HL-60 (cell line): ENCODE data around the gene NAT14.

Experiments
- DNase-seq, 2 experiments: peaks; one replicate each; pipeline ENCODE4 v3.0.0-alpha.2; 2010 to 2020; ENCODE audit warnings: low read depth in 1 of 2, low spot score in 1 of 2
- H3K27ac ChIP-seq: fragments of 250-450 bp; sonication (Bioruptor Pico); replicated peaks from 2 replicates; pipeline ENCODE4 v1.5.1; 2020; ENCODE audit warnings: mild to moderate bottlenecking, moderate library complexity
- H3K27me3 ChIP-seq: fragments of 250-450 bp; sonication (Bioruptor Pico); 2 replicates; pipeline ENCODE4 v1.5.1; 2021; ENCODE audit warnings: mild to moderate bottlenecking, moderate library complexity; ENCODE audit not compliant: insufficient read depth, poor library complexity, severe bottlenecking
- H3K4me3 ChIP-seq: replicated peaks from 2 replicates; pipeline ENCODE4 v1.5.1; 2011; ENCODE audit warnings: mild to moderate bottlenecking, control low read depth, low read length; ENCODE audit not compliant: insufficient read depth
- GABPA ChIP-seq: IDR thresholded peaks from 2 replicates; pipeline ENCODE4 v1.6.1; 2012; ENCODE audit warnings: low read depth
- POLR2AphosphoS5 ChIP-seq: IDR thresholded peaks from 2 replicates; pipeline ENCODE4 v1.6.1; 2012; ENCODE audit warnings: low read depth
- SPI1 ChIP-seq: IDR thresholded peaks from 2 replicates; pipeline ENCODE4 v1.6.1; 2012; ENCODE audit warnings: low read depth, mild to moderate bottlenecking, borderline replicate concordance
- TF ChIP-seq, protein P1 (sequence below): IDR thresholded peaks from one replicate; pipeline ENCODE4 v1.5.1; 2011; ENCODE audit warnings: low read length, control low read depth, inconsistent platforms; ENCODE audit not compliant: insufficient read depth
- TF ChIP-seq, protein P2 (sequence below): IDR thresholded peaks from 2 replicates; pipeline ENCODE4 v1.6.1; 2012; ENCODE audit warnings: low read depth; ENCODE audit not compliant: insufficient replicate concordance

The NAT14 gene

DNA sequence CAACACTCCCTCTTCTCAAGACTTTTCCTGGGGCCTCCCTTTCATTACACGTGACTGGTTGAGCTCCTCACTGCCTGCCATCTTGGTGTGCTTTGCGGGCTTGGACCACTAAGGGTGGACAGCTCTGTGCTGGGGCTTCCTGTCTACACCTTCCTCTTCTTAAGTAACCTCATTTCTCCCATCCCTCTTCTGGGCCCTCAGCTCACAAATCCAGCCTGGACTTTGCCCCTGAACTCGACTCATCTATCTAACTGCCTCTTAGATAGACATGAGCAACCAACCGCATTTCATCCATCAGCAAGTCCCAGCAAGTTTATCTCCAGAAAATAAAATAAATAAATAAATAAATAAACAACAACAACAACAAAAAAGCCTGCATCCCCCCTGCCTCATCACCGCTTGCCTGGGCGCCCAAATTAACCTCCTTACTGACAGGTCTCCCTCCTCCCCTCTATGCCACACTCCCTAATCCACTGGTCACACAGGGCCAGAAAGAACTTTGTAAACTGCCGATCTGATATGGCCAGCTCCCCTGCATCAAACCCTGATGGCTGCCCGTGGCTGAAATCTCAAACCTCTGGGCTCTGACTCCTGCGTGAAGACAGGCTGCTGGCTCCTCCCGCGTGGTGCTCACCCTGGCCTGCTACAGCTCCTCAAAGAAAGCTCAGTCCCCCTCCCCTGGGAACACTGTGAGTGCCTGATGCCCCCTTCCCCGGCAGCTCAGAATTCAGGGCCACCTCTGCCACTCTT, 31.3 kb upstream of the NAT14 start:
- TF ChIP-seq, protein P1, sequence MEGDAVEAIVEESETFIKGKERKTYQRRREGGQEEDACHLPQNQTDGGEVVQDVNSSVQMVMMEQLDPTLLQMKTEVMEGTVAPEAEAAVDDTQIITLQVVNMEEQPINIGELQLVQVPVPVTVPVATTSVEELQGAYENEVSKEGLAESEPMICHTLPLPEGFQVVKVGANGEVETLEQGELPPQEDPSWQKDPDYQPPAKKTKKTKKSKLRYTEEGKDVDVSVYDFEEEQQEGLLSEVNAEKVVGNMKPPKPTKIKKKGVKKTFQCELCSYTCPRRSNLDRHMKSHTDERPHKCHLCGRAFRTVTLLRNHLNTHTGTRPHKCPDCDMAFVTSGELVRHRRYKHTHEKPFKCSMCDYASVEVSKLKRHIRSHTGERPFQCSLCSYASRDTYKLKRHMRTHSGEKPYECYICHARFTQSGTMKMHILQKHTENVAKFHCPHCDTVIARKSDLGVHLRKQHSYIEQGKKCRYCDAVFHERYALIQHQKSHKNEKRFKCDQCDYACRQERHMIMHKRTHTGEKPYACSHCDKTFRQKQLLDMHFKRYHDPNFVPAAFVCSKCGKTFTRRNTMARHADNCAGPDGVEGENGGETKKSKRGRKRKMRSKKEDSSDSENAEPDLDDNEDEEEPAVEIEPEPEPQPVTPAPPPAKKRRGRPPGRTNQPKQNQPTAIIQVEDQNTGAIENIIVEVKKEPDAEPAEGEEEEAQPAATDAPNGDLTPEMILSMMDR = no peak
- TF ChIP-seq GABPA (no peak), POLR2AphosphoS5 (no peak), SPI1 (no peak)
- TF ChIP-seq, protein P2, sequence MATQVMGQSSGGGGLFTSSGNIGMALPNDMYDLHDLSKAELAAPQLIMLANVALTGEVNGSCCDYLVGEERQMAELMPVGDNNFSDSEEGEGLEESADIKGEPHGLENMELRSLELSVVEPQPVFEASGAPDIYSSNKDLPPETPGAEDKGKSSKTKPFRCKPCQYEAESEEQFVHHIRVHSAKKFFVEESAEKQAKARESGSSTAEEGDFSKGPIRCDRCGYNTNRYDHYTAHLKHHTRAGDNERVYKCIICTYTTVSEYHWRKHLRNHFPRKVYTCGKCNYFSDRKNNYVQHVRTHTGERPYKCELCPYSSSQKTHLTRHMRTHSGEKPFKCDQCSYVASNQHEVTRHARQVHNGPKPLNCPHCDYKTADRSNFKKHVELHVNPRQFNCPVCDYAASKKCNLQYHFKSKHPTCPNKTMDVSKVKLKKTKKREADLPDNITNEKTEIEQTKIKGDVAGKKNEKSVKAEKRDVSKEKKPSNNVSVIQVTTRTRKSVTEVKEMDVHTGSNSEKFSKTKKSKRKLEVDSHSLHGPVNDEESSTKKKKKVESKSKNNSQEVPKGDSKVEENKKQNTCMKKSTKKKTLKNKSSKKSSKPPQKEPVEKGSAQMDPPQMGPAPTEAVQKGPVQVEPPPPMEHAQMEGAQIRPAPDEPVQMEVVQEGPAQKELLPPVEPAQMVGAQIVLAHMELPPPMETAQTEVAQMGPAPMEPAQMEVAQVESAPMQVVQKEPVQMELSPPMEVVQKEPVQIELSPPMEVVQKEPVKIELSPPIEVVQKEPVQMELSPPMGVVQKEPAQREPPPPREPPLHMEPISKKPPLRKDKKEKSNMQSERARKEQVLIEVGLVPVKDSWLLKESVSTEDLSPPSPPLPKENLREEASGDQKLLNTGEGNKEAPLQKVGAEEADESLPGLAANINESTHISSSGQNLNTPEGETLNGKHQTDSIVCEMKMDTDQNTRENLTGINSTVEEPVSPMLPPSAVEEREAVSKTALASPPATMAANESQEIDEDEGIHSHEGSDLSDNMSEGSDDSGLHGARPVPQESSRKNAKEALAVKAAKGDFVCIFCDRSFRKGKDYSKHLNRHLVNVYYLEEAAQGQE = no peak
- Histone ChIP-seq H3K4me3 (no peak overlapping the region), H3K27ac (no peak overlapping the region), H3K27me3 (peaks cover 9% of the 10 kb centered on the region)
- DNase-seq = no peak

DNA sequence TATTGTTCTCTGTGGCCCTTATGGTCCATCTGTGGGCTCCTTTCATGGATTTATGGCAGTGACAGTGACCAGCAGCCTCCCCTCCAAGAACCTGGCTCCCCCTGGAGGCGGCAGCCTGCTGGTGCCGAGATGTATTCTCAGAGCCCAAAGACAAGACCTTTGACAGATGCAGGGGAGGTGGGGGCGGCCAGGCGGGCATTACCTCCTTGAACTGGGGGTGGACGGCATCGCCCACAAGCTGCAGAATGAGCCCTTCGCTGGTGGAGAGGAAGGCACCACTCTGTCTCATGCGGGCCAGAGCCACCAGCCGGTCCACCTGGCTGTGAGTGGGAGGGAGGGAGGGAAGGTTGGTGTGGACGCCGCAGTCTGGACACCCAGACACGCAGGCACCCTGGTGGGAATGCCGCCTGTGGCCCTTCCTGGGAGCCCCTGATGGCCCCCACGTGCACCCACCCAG, 30.2 kb upstream of the NAT14 start:
- DNase-seq = peak in 1 of 2 experiments; percentile 57
- Histone ChIP-seq H3K4me3 (no peak overlapping the region), H3K27me3 (peaks cover 9% of the 10 kb centered on the region), H3K27ac (no peak overlapping the region)
- no peak for TF ChIP-seq GABPA
- TF ChIP-seq, protein P1 = peak; percentile 64

DNA sequence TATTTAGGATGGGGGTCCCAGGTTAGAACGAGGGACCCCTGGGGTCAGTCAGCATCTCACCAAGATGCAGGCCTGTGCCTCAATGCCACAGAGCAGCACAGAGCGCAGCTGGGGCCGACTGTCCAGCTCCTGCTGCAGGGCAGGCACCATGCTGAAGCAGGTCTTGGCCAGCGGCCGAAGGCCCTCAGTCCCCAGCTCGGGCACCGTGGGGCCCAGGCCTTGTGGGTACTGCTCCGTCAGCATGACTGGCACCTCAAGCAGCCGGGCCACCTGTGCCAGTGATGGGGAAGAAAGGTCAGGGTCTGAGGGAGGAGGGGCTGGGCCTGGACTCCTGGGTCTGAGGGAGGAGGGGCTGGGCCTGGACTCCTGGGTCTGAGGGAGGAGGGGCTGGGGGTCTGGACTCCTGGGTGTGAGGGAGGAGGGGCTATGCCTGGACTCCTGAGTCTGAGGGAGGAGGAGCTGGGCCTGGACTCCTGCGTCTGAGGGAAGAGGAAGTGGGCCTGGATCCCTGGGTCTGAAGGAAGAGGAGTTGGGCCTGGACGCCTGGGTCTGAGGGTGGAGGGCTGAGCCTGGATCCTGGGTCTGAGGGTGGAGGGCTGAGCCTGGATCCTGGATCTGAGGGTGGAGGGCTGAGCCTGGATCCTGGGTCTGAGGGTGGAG, 29.3 kb upstream of the NAT14 start:
- peaks cover 9% of the 10 kb centered on the region for H3K27me3 ChIP-seq
- no peak overlapping the region for H3K4me3 ChIP-seq
- TF ChIP-seq GABPA (no peak), SPI1 (no peak), POLR2AphosphoS5 (no peak)
- TF ChIP-seq, protein P1 = no peak
- TF ChIP-seq, protein P2 = no peak
- no peak for DNase-seq
- H3K27ac ChIP-seq = no peak overlapping the region
